Measurements from ENCODE around the gene TIGD2. TPM values are rescaled to one million over a fixed set of nuclear protein-coding genes. Genes with fewer than 3 reads are reported as not detected.

Gene TIGD2
- total RNA-seq, 2 experiments from 2014 or later = 2.9 to 3.1 TPM

DNA sequence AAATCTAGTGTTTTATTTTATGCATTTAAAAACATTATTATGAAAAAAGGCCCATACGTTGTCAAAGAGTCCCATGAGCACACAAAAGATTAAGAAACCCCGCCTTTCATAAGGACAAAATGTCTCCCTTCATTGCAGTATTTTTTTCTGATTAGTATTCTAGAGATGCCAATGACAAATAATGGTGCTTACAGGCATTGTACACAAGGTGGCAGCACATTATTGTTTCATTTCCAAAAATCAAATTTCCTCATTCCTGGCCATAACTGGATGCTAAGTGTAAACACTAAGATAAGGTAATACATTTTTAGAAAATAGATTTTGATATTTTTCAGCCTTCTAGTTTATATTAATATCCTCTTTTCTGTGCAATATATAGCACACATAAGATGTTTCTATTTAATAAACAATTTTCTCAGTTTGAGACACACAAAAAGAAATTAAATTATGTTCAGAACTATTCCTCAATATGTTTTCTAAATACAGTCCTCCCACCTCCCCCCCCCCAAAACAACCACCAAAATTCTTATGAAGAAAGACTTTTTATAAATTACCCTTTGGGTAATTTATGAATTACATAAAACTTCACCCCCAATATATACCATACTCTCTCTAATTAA is 47.7 kb downstream of the TIGD2 start:
- CTCF ChIA-PET = interaction anchor here (0.6 to 1.2 kb wide), 2 partner anchors 206 to 276 kb away, joined by 3 to 4 read pairs; no protein-coding TSS in a partner anchor
- POLR2A ChIA-PET = no interaction called here

- ChIA-PET POLR2A (no interaction called here), CTCF (no interaction called here)
These were observed 49.5 kb downstream of the TIGD2 start for GRCh38 chr4:89160806-89161205.

DNA sequence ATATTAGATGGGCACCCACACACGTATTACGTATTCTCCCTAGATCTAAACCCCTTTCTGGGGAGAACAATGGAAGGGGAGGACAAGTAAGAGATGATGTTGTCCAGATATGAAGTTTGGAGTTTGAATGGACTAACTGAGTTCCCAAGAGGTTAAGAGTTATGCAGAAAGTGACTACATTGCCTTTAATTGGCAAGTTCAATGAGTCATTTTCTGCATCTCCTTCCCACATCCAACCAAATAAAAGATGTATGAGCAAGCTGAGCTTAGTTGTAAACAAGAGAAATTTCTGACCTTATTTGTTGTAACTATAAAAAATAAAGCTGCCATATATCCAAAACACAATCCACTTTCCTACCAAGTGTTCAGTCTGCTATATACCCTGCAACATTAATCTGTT is 50.5 kb downstream of the TIGD2 start:
- CTCF ChIA-PET = no interaction called here
- POLR2A ChIA-PET = no interaction called here

DNA sequence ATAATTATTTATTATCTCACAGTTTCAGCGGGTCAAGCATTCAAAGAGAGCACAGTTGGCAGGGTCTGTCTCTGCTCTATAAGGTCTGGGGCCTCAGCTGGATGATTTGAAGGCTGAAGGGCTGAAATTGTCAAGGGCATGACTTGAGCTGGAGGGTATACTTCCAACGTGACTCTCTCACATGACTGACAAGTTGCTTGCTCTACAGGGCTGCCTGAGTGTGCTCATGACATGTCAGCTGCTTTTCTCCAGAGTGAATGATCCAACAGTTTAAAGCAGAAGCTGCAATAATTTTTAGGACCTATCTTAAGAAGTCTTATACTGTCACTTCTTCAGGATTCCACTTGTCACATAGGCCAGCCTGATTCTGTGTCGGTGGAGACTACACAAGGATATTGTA is 51.2 kb downstream of the TIGD2 start:
- ChIA-PET POLR2A (no interaction called here), CTCF (no interaction called here)

- POLR2A ChIA-PET = no interaction called here
- CTCF ChIA-PET = interaction anchor here (0.7 kb wide), 1 partner anchor 692 kb away, joined by 3 read pairs; no protein-coding TSS in a partner anchor
These were observed 51.7 kb downstream of the TIGD2 start for GRCh38 chr4:89162987-89163386.

DNA sequence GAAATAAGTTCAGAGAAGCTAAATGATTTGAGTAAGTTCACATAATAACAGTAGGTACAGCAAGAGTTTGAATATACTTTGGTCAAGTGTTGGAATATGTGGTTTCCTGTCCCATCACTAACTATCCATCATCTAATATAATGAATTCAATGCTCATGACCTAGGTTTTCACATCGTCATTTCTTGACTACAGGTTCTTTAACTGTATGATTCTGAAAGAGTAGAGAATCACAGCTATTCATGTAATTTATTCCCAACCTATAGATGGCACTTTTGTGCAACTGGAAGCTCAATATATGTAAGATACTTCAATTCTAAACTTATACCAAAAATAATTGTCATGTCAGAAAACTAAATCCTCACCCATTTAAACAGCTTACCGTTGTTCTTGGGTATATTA is 53.1 kb downstream of the TIGD2 start:
- ChIA-PET CTCF (interaction anchor here (1.5 kb wide), 1 partner anchor 62 kb away, joined by 6 read pairs; no protein-coding TSS in a partner anchor), POLR2A (no interaction called here)

Other genes with a start within 250 kb of the TIGD2 start
- gene FAM13A, start 54.3 kb upstream of the TIGD2 start, total RNA-seq = 1 to 10 TPM; 1.4 to 2.6 TPM
- gene GPRIN3, start 196.3 kb downstream of the TIGD2 start, total RNA-seq = 10 to 100 TPM; 18.8 to 19.0 TPM

Data from activated CD8-positive, alpha-beta memory T cell treated with anti-CD3 and anti-CD28 coated beads for 36 hours (primary cell).